GM19240 (cell line): ENCODE results near the gene KRT7.

Experiments used
- DNase-seq: peaks from one replicate; pipeline ENCODE4 v3.0.0; 2011; ENCODE audit warnings: low spot score; ENCODE audit not compliant: insufficient read length

The KRT7 gene

DNA sequence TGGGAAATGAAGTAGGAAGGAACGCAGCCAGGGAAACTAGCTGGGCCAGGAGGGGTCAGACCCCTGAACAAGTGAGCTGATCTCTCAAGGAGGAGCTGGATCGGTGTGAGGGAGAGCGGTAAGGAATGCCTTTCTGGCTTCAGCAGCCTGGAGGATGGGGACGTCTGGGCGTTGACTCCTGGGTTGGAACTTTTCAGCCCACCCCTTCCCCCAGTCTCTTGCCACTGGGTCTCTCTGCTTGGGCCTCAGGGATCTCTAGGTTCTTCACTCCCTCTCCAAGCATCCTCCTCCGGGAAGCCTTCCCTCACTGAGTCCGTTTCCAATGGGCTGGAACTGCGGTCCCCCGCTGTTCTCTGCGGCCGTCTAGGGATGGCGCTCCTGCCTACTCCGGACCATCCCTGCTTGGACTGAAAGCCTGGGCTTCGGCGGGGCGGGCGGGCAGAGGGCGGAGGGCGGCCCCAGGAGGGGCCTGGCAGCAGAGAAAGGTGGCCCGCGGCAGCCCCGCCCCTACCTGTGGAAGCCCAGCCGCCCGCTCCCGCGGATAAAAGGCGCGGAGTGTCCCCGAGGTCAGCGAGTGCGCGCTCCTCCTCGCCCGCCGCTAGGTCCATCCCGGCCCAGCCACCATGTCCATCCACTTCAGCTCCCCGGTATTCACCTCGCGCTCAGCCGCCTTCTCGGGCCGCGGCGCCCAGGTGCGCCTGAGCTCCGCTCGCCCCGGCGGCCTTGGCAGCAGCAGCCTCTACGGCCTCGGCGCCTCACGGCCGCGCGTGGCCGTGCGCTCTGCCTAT lies at the start of gene KRT7:
TSS of gene KRT7 (plus strand) at position 570 of the 788 bp plus-strand sequence. CDS start at position 624, 54 bp downstream.
- no peak for DNase-seq

GRCh38 chr12:52183544-52183910 lies 49.5 kb upstream of the KRT7 start:
- no peak for DNase-seq

DNA sequence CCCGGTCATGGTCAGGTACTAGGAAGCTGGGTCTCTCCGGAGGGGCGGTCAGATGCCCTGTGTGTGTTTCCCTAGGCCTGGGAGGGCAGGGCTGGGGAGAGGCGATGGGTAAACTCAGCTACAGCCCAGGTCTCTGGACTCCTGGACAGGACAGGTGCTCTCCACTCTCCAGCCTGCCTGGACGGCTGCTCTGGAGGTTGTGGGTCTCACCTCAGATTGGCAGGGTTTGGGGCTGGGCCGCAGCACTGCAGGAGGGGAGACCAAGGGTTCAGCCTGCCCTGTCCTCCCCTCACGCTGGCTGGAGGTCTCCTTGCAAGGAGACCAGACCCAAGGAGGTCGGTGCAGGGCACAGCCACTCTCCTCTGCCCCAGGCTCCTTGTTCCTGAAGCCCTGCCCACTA lies 49.1 kb upstream of the KRT7 start:
- no peak for DNase-seq

- no peak for DNase-seq
These were observed 48.2 kb upstream of the KRT7 start for GRCh38 chr12:52184813-52185212.

GRCh38 chr12:52185400-52185967 lies 47.6 kb upstream of the KRT7 start:
- no peak for DNase-seq

DNA sequence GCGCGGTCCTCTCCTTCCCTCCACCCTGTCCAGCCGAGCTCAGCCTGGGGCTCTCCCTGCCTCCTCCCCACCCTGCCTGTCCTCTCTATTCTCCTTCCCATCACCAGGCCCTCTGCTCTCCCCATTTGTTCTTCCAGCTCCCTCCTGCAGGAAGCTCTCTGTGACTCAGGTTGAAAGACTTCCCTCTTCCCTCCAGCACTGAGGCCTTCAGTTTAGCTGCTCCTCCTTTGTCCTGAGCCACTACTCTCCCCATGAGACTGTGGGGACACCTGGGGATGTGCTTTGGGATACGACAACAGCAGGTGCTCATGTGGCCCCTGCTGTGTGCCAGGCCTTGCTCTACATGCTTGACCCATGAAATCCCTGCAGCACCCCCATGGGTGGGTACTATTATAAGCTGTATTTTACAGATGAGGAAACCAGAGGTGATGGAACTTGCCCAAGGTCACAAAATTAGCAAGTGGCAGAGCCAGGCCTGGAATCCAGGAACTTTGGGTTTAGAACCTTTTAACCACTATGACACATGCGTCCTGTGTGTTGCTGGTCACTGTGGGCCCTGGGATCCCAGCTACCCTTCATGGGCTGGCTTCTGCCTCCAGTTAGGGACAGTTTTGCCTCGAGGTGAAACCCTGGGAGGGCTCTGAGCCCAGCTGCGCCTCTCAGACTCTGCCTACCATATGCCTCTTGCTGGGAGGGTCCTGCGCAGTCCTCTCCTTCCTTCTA lies 46.8 kb upstream of the KRT7 start:
- no peak for DNase-seq

DNA sequence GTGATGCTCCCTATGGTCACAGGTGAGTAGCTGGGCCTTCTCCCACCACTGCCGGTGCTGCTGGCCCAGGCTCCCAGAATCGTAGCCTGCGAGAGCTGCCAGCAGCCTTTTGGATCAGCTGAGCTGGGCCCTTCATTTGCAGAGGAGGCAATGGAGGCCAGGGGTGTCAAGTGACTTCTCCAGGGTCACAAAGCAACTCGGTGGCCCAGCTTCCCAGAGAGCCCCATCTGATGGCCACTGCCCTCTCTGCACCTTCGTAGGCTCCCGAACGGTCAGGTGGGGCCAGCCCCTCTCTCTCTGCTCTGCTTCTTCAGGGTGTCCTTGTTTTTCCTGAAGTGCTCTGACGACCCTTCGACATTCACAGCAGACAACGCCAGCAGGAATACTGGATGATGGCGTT lies 45.8 kb upstream of the KRT7 start:
- DNase-seq = no peak

DNA sequence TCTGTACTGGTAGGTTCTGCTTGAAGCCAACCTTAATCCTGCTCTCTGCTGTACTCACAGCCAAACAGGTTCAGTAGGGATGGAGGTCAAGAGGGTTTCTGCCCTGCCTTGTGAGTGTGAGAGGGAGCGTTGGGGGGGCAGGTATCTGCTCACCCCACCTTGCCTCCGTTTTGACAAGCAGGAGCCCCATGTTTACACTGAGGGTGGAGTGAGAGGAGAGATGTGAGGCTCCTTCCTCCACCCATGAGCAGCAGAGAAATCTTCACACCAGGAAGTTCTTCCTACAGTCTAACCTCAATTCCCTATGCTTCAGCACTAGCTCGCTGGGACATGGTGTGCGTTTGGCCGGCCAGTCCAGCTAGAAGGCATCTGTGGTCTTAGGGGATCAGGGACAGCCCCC lies 45.4 kb upstream of the KRT7 start:
- DNase-seq = no peak

GRCh38 chr12:52188658-52189057 lies 44.4 kb upstream of the KRT7 start:
- DNase-seq = no peak

DNA sequence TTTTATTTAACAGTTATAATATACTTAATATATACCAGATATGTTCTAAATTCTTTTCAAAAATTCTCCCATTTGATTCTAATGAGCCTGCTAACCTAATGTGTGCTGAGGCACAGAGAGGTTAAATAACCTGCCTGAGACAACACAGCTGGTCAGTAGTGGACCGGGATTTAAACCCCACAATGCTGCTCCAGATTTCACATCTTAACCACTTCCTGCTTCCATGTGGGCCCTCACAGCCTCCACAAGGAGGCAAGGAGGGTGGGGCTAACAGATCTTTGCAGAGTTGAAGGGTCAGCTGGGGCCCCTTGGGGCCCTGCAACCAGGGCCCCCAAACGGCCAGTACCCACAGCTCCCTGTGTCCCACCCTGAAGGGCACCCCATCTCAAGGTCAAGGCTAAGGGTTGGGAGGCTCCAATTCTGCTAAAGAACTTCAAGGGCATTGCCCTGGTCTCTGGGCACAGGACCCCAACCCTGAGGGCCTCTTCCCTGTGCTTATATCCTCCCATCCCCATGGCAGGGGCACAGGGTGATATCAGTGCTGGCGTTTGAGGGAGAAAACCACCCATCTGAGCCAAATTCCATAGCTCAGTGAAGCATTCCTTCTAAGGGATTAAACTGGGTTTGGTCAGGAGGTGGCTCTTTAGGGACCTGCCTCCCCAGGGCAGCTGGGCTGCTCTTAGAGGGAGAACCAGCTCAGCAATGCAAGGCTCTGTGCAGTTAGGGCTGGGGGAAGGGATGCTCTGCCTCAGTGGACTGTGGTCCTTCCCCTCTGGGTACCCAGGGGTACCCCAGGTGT lies 43.5 kb upstream of the KRT7 start:
- no peak for DNase-seq

GRCh38 chr12:52190860-52191729 lies 41.9 kb upstream of the KRT7 start:
- no peak for DNase-seq

DNA sequence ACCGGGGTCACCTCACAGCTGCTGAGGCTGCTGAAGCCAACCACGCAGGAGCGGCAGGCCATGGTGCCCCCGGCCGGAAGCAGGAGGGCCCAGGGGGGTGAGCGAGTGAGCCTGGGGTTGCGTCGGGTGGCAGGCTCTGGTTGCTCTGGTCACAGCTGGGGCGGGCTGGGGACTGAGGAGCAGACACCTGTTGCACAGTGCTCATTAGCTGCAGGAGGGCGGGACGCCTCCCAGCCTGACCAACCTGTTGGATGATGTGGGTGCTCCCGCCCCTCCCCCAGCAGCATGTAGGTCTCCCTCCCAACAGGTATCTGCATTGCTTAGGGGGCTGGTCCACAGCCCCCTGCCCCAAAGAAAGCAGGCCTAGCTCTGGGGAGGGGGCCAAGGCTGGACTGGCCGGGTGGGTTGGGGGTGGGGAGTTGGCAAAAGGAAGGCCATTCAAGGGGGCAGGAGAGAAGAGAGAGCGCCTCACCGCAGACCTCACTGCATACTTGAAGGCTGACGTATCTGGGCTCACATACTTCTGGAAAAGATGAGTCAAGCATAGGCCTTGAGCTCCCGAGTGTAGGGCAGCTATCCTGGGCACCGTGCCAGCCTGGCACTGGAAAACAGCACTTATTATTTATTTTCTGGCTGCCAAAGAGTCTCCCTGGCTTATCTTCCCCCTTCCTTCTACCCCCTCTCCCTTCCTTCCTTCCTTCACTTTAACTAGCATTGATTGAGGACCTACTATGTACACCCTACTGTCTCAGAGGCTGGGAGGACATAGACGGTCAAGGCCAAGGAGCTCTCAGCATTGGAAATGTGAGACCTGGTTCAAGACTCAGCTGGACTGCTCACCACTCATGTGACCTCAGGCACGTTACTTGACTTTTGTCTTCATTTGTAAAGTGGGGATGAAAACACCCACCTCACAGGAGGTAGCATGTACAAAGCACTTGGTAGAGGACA lies 40.9 kb upstream of the KRT7 start, which contains the start of gene KRT80:
TSS of gene KRT80 (minus strand) at position 174 of the 951 bp plus-strand sequence. CDS start at position 62, 112 bp downstream.
- no peak for DNase-seq

- no peak for DNase-seq
These were observed 39.5 kb upstream of the KRT7 start for GRCh38 chr12:52193532-52193931.

GRCh38 chr12:52193991-52194390 lies 39.1 kb upstream of the KRT7 start:
- no peak for DNase-seq

GRCh38 chr12:52195065-52195730 lies 37.8 kb upstream of the KRT7 start:
- no peak for DNase-seq

- DNase-seq = no peak
These were observed 35.4 kb upstream of the KRT7 start for GRCh38 chr12:52197371-52198231.

DNA sequence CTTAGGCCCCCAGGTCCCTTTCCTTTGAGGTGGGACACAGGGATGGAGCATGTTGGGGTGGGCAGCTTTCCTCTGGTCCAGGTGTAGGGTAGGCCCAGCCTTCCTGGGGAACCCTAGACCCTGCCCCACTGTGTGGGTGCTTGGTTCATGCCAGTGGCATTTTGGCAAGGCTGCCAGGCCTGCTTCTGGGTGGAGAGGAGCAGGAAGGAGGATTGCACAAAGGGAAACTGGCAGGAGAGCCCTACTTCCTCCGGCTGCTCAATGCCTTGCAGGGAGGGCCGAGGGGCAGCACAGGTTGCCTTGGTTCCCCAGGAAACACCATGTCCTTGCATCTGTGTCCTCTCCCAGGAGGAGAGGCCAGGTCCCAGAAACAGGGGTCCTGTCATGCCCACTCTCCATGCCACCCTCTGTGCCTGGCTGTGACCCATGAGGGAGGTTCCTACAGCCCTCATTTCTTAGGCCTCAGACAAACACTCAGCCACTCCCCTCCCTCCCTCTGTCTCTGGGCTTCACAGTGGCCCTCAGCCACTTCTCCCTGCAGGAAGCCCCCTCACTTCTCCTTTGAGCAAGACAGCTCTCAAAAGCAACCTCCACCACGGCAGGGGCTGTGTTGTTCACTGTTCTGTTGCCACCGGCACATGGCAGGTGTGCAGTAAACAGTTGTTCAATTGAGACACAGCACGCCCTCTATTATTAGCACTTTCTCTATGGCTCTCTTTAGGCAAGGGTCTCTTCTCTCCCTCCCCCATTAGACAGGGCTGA lies 34.4 kb upstream of the KRT7 start:
- DNase-seq = no peak
